T-helper 1 cell treated with Interleukin-12 subunit alpha and Interleukin-12 subunit beta and Interleukin-4 antibody, amounts not matched to agents 30 μg/mL and 1 μg/mL, for 36 hours (primary cell): ENCODE measurements around the gene PARD3.
"Not testable (repeated sequence)": the region's sequence is repeated elsewhere in the genome, so short reads cannot be mapped to it uniquely, and the experiment has no call there.

Experiments
- H3K27ac Mint-ChIP-seq: one replicate; pipeline ENCODE4 v1.8.0; 2021; ENCODE audit warnings: mild to moderate bottlenecking, mixed read lengths
- H3K27me3 Mint-ChIP-seq: one replicate; pipeline ENCODE4 v1.8.0; 2021; ENCODE audit warnings: low read depth, mixed read lengths
- H3K36me3 Mint-ChIP-seq: one replicate; pipeline ENCODE4 v1.8.0; 2021; ENCODE audit warnings: low read depth, mixed read lengths
- H3K4me1 Mint-ChIP-seq: one replicate; pipeline ENCODE4 v1.8.0; 2021; ENCODE audit warnings: low read depth, mixed read lengths
- H3K4me3 Mint-ChIP-seq: one replicate; pipeline ENCODE4 v1.8.0; 2021; ENCODE audit warnings: mild to moderate bottlenecking, moderate library complexity, mixed read lengths
- H3K9me3 Mint-ChIP-seq: one replicate; pipeline ENCODE4 v1.8.0; 2021; ENCODE audit warnings: mixed read lengths

PARD3 gene

GRCh38 chr10:34797155-34797554 lies 17.9 kb downstream of the PARD3 start:
- peaks cover 4% of the 10 kb centered on the region for H3K27me3 Mint-ChIP-seq
- no peak overlapping the region for H3K27ac Mint-ChIP-seq
- H3K9me3 Mint-ChIP-seq = no peaks in the 10 kb centered on the region
- H3K36me3 Mint-ChIP-seq = no peaks in the 10 kb centered on the region
- no peak overlapping the region for H3K4me3 Mint-ChIP-seq
- no peaks in the 10 kb centered on the region for H3K4me1 Mint-ChIP-seq

GRCh38 chr10:34796133-34796532 lies 19.0 kb downstream of the PARD3 start:
- no peak overlapping the region for H3K4me3 Mint-ChIP-seq
- H3K27me3 Mint-ChIP-seq = peaks cover 3% of the 10 kb centered on the region
- no peaks in the 10 kb centered on the region for H3K36me3 Mint-ChIP-seq
- H3K9me3 Mint-ChIP-seq = no peaks in the 10 kb centered on the region
- H3K4me1 Mint-ChIP-seq = no peaks in the 10 kb centered on the region
- H3K27ac Mint-ChIP-seq = no peak overlapping the region

GRCh38 chr10:34795334-34795733 lies 19.8 kb downstream of the PARD3 start:
- Mint-ChIP-seq H3K27ac (no peak overlapping the region), H3K36me3 (no peaks in the 10 kb centered on the region), H3K4me1 (no peaks in the 10 kb centered on the region), H3K4me3 (no peak overlapping the region), H3K9me3 (no peaks in the 10 kb centered on the region), H3K27me3 (no peaks in the 10 kb centered on the region)

GRCh38 chr10:34794835-34795234 lies 20.3 kb downstream of the PARD3 start:
- no peaks in the 10 kb centered on the region for H3K4me1 Mint-ChIP-seq
- no peaks in the 10 kb centered on the region for H3K36me3 Mint-ChIP-seq
- H3K9me3 Mint-ChIP-seq = no peaks in the 10 kb centered on the region
- H3K4me3 Mint-ChIP-seq = no peak overlapping the region
- no peak overlapping the region for H3K27ac Mint-ChIP-seq
- no peaks in the 10 kb centered on the region for H3K27me3 Mint-ChIP-seq

- not testable (repeated sequence) for H3K27me3 Mint-ChIP-seq, H3K36me3 Mint-ChIP-seq, H3K4me3 Mint-ChIP-seq, H3K27ac Mint-ChIP-seq, H3K4me1 Mint-ChIP-seq, H3K9me3 Mint-ChIP-seq
Measured at GRCh38 chr10:34793581-34793980, 21.5 kb downstream of the PARD3 start.

- Mint-ChIP-seq H3K27me3 (no peaks in the 10 kb centered on the region), H3K4me1 (no peaks in the 10 kb centered on the region), H3K27ac (no peak overlapping the region), H3K36me3 (no peaks in the 10 kb centered on the region), H3K4me3 (no peak overlapping the region), H3K9me3 (no peaks in the 10 kb centered on the region)
Measured at GRCh38 chr10:34792881-34793280, 22.2 kb downstream of the PARD3 start.

GRCh38 chr10:34791947-34792346 lies 23.1 kb downstream of the PARD3 start:
- no peak overlapping the region for H3K27ac Mint-ChIP-seq
- no peaks in the 10 kb centered on the region for H3K9me3 Mint-ChIP-seq
- H3K4me1 Mint-ChIP-seq = no peaks in the 10 kb centered on the region
- no peak overlapping the region for H3K4me3 Mint-ChIP-seq
- no peaks in the 10 kb centered on the region for H3K36me3 Mint-ChIP-seq
- no peaks in the 10 kb centered on the region for H3K27me3 Mint-ChIP-seq

- no peaks in the 10 kb centered on the region for H3K36me3 Mint-ChIP-seq
- no peaks in the 10 kb centered on the region for H3K27me3 Mint-ChIP-seq
- H3K4me3 Mint-ChIP-seq = no peak overlapping the region
- H3K4me1 Mint-ChIP-seq = no peaks in the 10 kb centered on the region
- H3K27ac Mint-ChIP-seq = no peak overlapping the region
- no peaks in the 10 kb centered on the region for H3K9me3 Mint-ChIP-seq
Measured at GRCh38 chr10:34791228-34791627, 23.9 kb downstream of the PARD3 start.

- H3K4me1 Mint-ChIP-seq = no peaks in the 10 kb centered on the region
- no peaks in the 10 kb centered on the region for H3K36me3 Mint-ChIP-seq
- no peak overlapping the region for H3K4me3 Mint-ChIP-seq
- H3K9me3 Mint-ChIP-seq = no peaks in the 10 kb centered on the region
- peaks cover 3% of the 10 kb centered on the region for H3K27me3 Mint-ChIP-seq
- no peak overlapping the region for H3K27ac Mint-ChIP-seq
Measured at GRCh38 chr10:34789966-34790506, 25.1 kb downstream of the PARD3 start.

GRCh38 chr10:34786464-34786863 lies 28.6 kb downstream of the PARD3 start:
- H3K36me3 Mint-ChIP-seq = no peaks in the 10 kb centered on the region
- H3K9me3 Mint-ChIP-seq = no peaks in the 10 kb centered on the region
- no peak overlapping the region for H3K27ac Mint-ChIP-seq
- no peak overlapping the region for H3K4me3 Mint-ChIP-seq
- H3K4me1 Mint-ChIP-seq = no peaks in the 10 kb centered on the region
- peaks cover 7% of the 10 kb centered on the region for H3K27me3 Mint-ChIP-seq

- no peaks in the 10 kb centered on the region for H3K9me3 Mint-ChIP-seq
- H3K27ac Mint-ChIP-seq = no peak overlapping the region
- no peak overlapping the region for H3K4me3 Mint-ChIP-seq
- peaks cover 18% of the 10 kb centered on the region for H3K27me3 Mint-ChIP-seq
- H3K36me3 Mint-ChIP-seq = no peaks in the 10 kb centered on the region
- peaks cover 5% of the 10 kb centered on the region for H3K4me1 Mint-ChIP-seq
Measured at GRCh38 chr10:34781711-34782110, 33.4 kb downstream of the PARD3 start.

GRCh38 chr10:34780818-34781380 lies 34.2 kb downstream of the PARD3 start:
- H3K9me3 Mint-ChIP-seq = no peaks in the 10 kb centered on the region
- H3K27ac Mint-ChIP-seq = no peak overlapping the region
- H3K27me3 Mint-ChIP-seq = peaks cover 16% of the 10 kb centered on the region
- peaks cover 5% of the 10 kb centered on the region for H3K4me1 Mint-ChIP-seq
- H3K36me3 Mint-ChIP-seq = no peaks in the 10 kb centered on the region
- H3K4me3 Mint-ChIP-seq = no peak overlapping the region

GRCh38 chr10:34778237-34778636 lies 36.9 kb downstream of the PARD3 start:
- H3K9me3 Mint-ChIP-seq = no peaks in the 10 kb centered on the region

GRCh38 chr10:34776090-34776690 lies 38.9 kb downstream of the PARD3 start:
- H3K27me3 Mint-ChIP-seq = peaks cover 16% of the 10 kb centered on the region
- peaks cover 5% of the 10 kb centered on the region for H3K4me1 Mint-ChIP-seq
- no peaks in the 10 kb centered on the region for H3K9me3 Mint-ChIP-seq
- H3K4me3 Mint-ChIP-seq = no peak overlapping the region
- no peaks in the 10 kb centered on the region for H3K36me3 Mint-ChIP-seq
- H3K27ac Mint-ChIP-seq = no peak overlapping the region

More at GRCh38 chr10:34778237-34778636, 36.9 kb downstream of the PARD3 start:
- no peak overlapping the region for H3K27ac Mint-ChIP-seq
- peaks cover 19% of the 10 kb centered on the region for H3K27me3 Mint-ChIP-seq
- H3K4me3 Mint-ChIP-seq = no peak overlapping the region
- peaks cover 5% of the 10 kb centered on the region for H3K4me1 Mint-ChIP-seq
- H3K36me3 Mint-ChIP-seq = no peaks in the 10 kb centered on the region

GRCh38 chr10:34775044-34775637 lies 40.0 kb downstream of the PARD3 start:
- H3K27ac Mint-ChIP-seq = no peak overlapping the region
- no peaks in the 10 kb centered on the region for H3K9me3 Mint-ChIP-seq
- H3K4me1 Mint-ChIP-seq = no peaks in the 10 kb centered on the region
- H3K27me3 Mint-ChIP-seq = peaks cover 11% of the 10 kb centered on the region
- H3K36me3 Mint-ChIP-seq = no peaks in the 10 kb centered on the region
- H3K4me3 Mint-ChIP-seq = no peak overlapping the region
